Measurements from ENCODE around the gene ACY1. TPM values are rescaled to one million over a fixed set of nuclear protein-coding genes. Genes with fewer than 3 reads are reported as not detected.

Gene ACY1
- total and polyA plus RNA-seq, 2 of the 13 experiments (the other 11 are each of a cell fraction or from before 2014, with no cell fraction given): 113 to 162 TPM

DNA sequence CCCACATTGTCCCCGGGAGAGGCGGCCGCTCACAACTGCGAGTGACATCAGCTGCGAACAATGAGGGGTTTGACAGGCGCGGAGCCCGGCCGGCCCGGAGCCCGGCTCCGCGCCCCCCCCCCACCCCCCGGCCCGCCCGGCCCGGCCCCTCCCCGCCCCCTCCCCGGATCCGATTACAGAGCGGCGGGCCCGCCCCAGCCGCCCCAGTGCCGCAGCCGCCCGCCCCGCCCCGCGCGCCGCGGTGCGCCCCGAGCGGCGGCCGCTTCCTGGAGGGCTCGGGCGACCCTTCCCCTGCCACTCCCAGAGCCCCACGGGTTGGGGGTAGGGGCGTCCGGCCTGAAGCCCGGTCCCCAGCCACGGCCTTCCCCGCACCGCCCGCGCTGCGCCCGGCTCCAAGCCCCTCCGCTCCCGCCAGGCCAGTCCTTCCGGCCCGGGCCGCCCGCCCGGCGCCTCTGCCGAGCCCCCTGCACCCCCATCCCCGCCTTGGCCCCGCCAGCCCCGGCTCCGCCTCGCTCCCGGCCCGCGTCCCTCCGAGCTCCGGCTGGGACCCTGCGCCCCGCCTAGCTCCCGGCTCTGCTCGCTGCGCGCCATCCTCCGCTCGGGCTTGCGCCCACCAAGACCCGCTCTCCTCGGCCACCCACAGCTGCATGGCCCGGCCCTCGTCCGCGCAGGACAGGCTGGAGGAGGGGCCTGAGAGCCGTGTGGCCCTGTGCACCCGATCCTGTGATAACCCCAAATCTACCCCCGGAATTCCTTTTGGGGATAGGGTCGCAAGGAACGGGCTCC, 15.8 kb upstream of the ACY1 start, which contains the start of gene PCBP4 (continued):
- TF ChIP-seq, protein P1, sequence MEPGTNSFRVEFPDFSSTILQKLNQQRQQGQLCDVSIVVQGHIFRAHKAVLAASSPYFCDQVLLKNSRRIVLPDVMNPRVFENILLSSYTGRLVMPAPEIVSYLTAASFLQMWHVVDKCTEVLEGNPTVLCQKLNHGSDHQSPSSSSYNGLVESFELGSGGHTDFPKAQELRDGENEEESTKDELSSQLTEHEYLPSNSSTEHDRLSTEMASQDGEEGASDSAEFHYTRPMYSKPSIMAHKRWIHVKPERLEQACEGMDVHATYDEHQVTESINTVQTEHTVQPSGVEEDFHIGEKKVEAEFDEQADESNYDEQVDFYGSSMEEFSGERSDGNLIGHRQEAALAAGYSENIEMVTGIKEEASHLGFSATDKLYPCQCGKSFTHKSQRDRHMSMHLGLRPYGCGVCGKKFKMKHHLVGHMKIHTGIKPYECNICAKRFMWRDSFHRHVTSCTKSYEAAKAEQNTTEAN (CRISPR knock-in tag; conservative IDR thresholded peaks at IDR 0.05): no peak
- TF ChIP-seq ZNF17 (CRISPR knock-in tag; IDR thresholded peaks at IDR 0.05): no peak
- no peak; the same call in 1 of the 2 replicates for TF ChIP-seq TARDBP (CRISPR knock-in tag; IDR thresholded peaks at IDR 0.05)
- TF ChIP-seq ZNF121 (CRISPR knock-in tag; IDR thresholded peaks at IDR 0.05): no peak
- no peak for TF ChIP-seq ZNF839 (CRISPR knock-in tag; IDR thresholded peaks at IDR 0.05; ENCODE audit: borderline replicate concordance)
- TF ChIP-seq KLF11 (CRISPR knock-in tag; IDR thresholded peaks at IDR 0.05): no peak
- TF ChIP-seq MBNL3 (CRISPR knock-in tag; conservative IDR thresholded peaks at IDR 0.05): no peak
- TF ChIP-seq NKX3-1 (CRISPR knock-in tag; IDR thresholded peaks at IDR 0.05): no peak
- no peak for TF ChIP-seq ZNF383 (CRISPR knock-in tag; IDR thresholded peaks at IDR 0.05; ENCODE audit: borderline replicate concordance)
- peak; percentile 90 for TF ChIP-seq KDM2A (CRISPR knock-in tag; IDR thresholded peaks at IDR 0.05; ENCODE audit: borderline replicate concordance, low read depth)
- no peak for TF ChIP-seq ZNF44 (CRISPR knock-in tag; IDR thresholded peaks at IDR 0.05)
- TF ChIP-seq SMC3 (IDR thresholded peaks at IDR 0.05; ENCODE audit: low read length): no peak
- TF ChIP-seq FOSL1 (CRISPR knock-in tag; IDR thresholded peaks at IDR 0.05; ENCODE audit: borderline replicate concordance): no peak
- TF ChIP-seq, protein P2, sequence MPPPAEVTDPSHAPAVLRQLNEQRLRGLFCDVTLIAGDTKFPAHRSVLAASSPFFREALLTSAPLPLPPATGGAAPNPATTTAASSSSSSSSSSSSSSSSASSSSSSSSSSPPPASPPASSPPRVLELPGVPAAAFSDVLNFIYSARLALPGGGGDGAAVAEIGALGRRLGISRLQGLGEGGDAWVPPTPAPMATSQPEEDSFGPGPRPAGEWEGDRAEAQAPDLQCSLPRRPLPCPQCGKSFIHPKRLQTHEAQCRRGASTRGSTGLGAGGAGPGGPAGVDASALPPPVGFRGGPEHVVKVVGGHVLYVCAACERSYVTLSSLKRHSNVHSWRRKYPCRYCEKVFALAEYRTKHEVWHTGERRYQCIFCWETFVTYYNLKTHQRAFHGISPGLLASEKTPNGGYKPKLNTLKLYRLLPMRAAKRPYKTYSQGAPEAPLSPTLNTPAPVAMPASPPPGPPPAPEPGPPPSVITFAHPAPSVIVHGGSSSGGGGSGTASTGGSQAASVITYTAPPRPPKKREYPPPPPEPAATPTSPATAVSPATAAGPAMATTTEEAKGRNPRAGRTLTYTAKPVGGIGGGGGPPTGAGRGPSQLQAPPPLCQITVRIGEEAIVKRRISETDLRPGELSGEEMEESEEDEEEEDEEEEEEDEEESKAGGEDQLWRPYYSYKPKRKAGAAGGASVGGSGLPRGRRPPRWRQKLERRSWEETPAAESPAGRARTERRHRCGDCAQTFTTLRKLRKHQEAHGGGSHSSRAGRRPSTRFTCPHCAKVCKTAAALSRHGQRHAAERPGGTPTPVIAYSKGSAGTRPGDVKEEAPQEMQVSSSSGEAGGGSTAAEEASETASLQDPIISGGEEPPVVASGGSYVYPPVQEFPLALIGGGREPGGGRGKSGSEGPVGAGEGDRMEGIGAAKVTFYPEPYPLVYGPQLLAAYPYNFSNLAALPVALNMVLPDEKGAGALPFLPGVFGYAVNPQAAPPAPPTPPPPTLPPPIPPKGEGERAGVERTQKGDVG (CRISPR knock-in tag; IDR thresholded peaks at IDR 0.05; ENCODE audit: borderline replicate concordance): no peak
- TF ChIP-seq ZNF615 (CRISPR knock-in tag; IDR thresholded peaks at IDR 0.05; ENCODE audit: borderline replicate concordance): no peak
- TF ChIP-seq NFKBIZ (CRISPR knock-in tag; IDR thresholded peaks at IDR 0.05): no peak
- TF ChIP-seq KAT8 (CRISPR knock-in tag; IDR thresholded peaks at IDR 0.05): no peak
- TF ChIP-seq, protein P3, sequence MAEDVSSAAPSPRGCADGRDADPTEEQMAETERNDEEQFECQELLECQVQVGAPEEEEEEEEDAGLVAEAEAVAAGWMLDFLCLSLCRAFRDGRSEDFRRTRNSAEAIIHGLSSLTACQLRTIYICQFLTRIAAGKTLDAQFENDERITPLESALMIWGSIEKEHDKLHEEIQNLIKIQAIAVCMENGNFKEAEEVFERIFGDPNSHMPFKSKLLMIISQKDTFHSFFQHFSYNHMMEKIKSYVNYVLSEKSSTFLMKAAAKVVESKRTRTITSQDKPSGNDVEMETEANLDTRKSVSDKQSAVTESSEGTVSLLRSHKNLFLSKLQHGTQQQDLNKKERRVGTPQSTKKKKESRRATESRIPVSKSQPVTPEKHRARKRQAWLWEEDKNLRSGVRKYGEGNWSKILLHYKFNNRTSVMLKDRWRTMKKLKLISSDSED (CRISPR knock-in tag; IDR thresholded peaks at IDR 0.05): no peak
- TF ChIP-seq NFYC (CRISPR knock-in tag; IDR thresholded peaks at IDR 0.05): no peak
- no peak for TF ChIP-seq ZNF24 (IDR thresholded peaks at IDR 0.05)
- TF ChIP-seq FOXP1 (IDR thresholded peaks at IDR 0.05): no peak
- TF ChIP-seq FOXP1 (CRISPR knock-in tag; IDR thresholded peaks at IDR 0.05): no peak
- TF ChIP-seq, protein P4, sequence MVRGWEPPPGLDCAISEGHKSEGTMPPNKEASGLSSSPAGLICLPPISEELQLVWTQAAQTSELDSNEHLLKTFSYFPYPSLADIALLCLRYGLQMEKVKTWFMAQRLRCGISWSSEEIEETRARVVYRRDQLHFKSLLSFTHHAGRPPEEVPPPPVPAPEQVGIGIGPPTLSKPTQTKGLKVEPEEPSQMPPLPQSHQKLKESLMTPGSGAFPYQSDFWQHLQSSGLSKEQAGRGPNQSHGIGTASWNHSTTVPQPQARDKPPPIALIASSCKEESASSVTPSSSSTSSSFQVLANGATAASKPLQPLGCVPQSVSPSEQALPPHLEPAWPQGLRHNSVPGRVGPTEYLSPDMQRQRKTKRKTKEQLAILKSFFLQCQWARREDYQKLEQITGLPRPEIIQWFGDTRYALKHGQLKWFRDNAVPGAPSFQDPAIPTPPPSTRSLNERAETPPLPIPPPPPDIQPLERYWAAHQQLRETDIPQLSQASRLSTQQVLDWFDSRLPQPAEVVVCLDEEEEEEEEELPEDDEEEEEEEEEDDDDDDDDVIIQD (CRISPR knock-in tag; IDR thresholded peaks at IDR 0.05; ENCODE audit: low read depth): no peak
- no peak; the same call in 1 of the 2 replicates for TF ChIP-seq CREB3 (CRISPR knock-in tag; IDR thresholded peaks at IDR 0.05)

All from HepG2 (cell line).